ENCODE measurements around the gene APLP2.

- TF ChIP-seq SMC3 (conservative IDR thresholded peaks at IDR 0.05; ENCODE audit: poor library complexity): no peak
- TF ChIP-seq EP300 (conservative IDR thresholded peaks at IDR 0.05; ENCODE audit: poor library complexity, severe bottlenecking): no peak
- TF ChIP-seq CTCF (IDR thresholded peaks at IDR 0.05; ENCODE audit: poor library complexity, severe bottlenecking): no peak
- no peak for TF ChIP-seq TAF1 (IDR thresholded peaks at IDR 0.05; ENCODE audit: low read depth)
- no peak for TF ChIP-seq POLR2AphosphoS5 (IDR thresholded peaks at IDR 0.05)
- no peak for TF ChIP-seq EZH2 (IDR thresholded peaks at IDR 0.05; ENCODE audit: borderline replicate concordance, insufficient read depth, low read length, poor library complexity, severe bottlenecking)
Measured at GRCh38 chr11:130124096-130124495, 54.4 kb downstream of the APLP2 start.

Data from neural cell (in vitro differentiated cells).